ENCODE measurements around the gene IFT81.
"Not testable (repeated sequence)": the region's sequence is repeated elsewhere in the genome, so short reads cannot be mapped to it uniquely, and the experiment has no call there.

The IFT81 gene

DNA sequence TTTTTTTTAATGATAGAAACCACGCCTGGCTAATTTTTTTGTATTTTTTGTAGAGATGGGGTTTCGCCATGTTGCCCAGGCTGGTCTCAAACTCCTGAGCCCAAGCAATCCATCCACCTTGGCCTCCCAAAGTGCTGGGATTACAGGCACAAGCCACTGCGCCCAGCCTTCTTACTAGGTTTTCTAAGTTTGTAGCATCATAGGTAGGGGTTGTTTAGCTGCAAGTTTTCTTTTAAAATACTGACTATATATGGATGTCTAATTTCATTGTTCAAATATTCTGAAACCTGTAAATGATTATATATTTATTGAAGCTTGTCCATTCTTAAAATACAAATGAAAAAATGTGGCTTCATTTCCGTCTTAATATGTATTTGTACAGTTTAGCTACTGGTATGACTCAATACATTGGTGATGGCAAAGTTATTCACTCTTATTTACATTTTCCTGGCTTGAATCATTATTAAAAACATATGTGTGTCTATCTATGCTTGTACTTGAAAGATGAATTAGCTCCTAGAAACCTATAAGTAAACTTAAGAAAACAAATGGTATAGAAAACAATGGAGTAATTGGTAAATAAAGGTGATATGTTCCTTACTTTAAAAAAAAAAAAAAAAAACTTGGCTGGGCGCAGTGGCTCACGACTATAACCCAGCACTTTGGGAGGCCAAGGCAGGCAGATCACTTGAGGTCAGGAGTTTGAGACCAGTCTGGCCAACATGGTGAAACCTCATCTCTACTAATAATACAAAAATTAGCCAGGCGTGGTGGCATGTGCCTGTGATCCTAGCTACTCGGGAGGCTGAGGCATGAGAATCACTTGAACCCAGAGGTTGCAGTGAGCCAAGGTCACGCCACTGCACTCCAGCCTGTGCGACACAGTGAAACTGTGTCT lies 87.7 kb downstream of the IFT81 start:
- not testable (repeated sequence) for DNase-seq

DNA sequence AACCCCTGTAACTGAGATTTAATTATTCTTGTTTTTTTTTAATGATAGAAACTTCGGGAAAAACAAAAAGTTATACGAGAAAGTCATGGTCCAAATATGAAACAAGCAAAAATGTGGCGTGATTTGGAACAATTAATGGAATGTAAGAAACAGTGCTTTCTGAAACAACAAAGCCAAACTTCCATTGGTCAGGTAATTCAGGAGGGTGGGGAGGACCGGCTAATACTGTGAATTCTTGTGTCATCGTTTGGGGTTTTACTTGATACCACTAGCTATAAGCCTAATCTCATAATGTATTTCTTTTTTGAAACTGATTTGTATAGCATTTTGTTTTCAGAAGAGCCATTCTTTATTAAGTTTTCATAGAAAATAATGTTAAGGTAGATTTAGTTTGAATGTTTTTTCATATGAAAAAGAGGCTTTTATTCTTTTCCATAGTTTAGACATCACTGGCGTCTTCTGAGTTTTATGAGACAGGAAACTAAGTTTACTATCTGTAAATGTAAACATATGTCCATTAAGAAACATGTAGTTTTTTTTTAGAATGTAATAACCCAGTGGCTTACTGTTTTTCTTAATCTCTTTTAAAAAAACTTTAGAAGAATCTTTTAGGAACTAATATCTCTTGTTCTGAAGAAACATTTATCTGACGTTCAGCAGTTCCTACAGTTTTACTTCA lies 94.0 kb downstream of the IFT81 start:
- DNase-seq: no peak

DNA sequence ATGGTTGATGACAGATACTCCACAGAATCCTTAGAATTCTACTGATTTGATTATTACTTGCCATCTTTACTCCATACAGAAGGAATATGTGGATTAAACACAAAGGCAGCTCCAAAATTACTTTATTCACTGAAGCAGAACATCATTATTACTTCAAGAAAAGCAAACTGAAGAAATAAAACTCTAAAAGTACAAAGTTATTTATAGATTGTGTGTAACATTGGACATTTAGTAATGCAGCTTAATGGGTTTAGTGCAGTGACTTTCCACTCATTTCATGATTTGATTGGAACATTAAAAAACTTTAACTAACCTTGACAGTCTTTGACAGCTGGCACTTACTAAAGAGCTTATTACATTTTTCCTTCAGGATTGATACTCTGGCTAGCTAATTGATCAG lies 97.9 kb downstream of the IFT81 start:
- DNase-seq: no peak

DNA sequence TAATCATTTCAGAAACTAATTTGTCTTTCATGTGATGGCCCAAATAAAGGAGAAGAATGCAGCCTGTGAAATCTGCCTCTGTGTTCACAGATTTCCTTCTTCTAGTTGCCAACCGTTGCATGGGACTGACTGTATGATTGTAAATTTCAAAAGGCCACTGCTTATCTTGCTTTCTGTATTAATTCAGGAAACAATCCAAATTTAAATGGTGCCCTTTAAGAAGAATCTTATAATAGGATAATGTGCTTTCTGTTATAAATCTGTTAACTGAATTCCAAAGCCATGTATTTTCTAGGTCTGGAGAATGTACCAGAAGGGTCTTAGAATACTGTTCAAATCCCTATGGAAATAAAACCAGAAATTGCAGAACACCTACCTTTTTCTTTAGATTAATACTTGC lies 98.3 kb downstream of the IFT81 start:
- DNase-seq: no peak

DNA sequence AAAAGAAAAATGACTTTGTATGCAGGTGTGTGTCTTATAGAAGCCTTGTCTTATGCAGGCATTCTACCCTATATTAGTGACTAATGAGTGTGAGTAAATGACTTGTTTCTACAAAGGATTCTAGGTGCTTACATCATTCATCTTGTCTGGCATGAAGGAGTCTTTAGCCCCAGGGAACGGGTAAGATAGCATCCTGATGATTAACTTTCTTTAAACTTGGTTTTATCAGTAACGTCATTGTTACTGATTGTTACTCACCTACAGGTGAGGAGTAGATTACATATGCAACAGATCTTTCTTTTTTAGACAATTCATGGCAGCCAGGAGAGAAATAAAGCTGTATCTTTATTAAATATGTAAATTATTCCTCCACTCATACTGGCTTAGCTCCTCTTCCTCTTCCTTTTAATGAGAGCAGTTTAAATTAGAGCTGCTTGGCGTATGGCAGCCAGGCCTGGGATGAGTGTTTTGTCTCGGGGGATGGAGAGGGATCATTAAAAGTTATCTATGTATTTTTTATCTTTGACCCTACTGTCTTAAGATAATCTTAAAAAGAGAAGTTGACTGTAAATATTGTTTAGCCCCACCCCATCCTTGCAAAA lies 99.7 kb downstream of the IFT81 start:
- DNase-seq: no peak

DNA sequence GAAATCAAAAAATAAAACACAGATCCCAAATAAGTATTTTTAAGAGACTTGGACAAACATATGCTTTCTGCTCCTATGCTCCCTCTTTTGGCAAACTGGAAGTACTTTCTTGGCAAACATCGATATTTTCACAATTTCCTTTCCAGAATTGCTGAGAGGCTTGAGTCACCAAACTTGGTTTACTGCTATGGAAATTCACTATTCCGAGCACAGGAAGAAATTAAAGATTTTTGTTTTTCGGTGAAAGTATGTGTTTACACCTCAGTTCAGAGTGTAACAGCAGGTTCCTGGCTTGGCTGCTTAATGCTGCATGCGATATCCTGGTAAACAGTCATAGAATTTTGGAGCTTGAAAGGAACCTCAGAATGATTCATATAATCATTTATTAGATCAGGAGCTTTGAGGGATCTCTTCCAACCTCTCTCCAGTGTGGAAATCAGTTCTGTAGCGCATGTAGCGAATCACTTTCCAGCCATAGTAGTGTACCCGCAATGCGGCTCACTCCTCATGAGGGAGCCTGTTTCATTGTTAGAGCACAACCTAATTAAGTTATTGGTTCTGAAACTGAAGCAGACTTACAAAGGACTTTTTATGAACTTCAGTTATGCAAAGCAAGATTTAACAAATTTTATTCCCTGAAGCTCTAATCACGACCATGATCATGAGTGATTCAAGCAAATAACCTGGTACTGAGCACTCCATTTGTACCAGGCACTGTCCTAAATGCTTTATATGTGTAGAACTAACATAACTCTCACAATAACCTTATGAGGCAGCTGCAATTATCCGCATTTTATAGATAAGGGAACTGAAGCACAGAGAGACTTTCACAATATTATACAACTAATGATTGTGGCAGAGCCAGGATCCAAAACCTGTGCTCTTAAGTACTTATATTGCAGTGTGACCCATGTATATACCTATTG lies 100.5 kb downstream of the IFT81 start:
- no peak for DNase-seq

DNA sequence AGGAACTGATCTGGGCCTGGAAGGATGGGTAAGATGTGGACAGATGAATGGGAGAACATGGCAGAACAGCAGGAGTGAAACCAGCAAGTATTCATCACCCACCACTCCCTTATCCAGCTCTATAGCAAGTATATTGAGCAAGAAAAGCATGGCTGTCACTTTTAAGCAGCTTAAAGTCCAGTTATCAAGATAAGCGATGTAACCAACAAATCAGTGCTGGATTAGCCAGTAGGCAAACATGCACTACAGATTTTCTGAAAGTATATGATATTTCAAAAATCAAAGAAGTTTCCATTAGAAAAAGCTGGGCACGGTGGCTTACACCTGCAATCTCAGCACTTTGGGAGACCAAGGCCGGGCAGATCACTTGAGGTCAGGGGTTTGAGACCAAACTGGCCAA lies 103.0 kb downstream of the IFT81 start:
- DNase-seq: no peak

DNA sequence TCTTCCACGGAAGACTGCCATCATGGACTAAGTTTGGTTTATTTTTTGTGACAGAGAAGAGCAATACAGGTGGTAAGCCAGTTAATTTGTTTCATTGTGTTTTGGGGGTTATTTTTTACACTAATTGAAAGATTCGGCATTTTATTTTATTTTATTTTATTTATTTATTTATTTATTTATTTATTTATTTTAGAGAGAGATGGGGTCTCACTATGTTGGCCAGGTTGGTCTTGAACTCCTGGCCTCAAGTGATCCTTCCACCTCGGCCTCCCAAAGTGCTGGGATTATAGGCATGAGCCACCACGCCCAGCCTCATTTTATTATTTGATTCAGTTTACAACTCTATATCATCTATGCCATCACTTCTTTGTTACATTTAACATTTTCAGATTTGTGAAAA lies 104.2 kb downstream of the IFT81 start:
- not testable (repeated sequence) for DNase-seq

DNA sequence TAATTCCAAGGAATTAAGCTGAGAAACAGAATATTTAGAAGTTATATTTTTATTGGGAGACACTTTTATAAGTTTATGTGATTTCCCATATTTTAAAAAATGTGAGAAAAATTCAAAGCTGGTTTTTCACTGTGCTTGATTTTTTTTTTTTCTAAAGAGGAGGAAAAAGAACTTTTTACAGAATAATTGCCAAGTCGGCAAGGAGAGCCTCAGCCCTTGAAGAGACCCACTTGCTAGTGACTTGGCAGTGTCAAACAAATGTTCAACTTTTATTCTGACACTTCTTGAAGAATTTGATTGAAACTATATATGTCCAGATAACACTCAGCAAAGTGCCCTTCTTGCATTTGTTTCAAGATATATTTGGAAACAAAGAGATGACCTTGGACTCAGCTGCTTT lies 104.6 kb downstream of the IFT81 start:
- no peak for DNase-seq

DNA sequence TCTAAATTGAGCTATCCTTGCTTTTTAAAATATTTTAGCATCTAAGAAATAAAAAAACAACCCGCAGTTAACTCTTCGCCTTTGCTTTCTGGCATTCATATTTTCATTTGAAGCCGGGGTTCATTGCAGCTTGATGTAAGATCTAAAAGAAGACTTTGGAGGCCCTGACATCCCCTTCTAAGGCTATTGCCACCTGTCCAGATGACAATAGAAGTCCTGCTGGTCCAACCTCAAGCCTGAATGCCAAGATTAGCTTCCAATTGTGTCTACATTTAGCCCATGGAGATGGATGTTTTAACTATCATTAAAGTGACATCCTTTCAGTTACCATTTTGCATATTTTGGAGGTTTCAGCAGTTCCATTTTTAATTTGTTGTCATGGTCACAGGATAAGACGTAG lies 105.3 kb downstream of the IFT81 start:
- DNase-seq: no peak

DNA sequence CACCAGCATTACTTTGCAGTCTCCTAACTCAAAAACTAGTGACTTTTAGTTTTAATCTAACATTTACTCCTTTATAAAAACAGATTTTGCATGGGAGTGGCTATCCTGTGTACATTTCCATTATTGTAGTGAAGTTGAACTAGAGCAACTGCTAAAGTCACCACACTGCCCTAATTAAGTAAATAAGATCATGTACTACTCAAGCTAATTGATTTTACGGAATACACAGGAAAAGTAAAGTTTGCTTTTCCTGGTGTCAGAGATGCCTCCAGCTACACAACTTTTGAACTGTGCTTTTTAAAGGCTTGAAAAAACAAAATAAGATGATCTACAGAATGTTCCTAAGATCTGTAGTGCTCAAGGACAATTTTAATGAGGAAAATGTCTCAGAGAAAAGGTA lies 106.5 kb downstream of the IFT81 start:
- DNase-seq: no peak

DNA sequence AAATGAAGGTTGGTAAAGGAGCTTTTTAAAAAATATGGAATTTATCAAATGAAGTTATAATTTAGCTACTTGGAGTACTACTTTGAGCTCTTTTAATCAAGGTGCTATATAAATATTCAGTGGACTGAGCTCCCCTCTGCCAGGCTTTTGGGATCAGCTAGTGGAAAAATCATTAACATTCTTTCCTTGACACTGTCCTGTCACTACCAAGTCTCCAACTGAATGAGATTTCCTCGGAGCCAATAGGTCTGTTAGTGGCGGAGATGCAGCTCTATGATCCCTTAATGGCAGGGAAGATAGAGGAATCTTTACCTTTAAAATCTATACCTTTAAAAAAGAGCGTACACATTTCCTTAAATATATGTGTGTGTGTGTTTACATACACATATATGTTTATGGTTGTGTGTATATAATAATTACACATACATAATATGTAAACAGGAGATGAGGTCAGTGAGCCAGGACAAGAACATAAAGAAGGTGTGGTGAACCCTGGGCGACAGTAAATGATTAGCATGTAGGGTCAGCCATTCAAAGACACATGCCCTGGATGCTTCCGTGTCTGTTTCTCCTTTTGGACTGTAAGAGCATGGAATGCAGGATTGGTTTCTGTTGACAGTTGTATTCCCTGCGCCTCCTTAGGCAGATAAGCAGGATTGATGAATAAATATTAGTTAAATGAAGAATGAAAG lies 109.2 kb downstream of the IFT81 start:
- DNase-seq: no peak

DNA sequence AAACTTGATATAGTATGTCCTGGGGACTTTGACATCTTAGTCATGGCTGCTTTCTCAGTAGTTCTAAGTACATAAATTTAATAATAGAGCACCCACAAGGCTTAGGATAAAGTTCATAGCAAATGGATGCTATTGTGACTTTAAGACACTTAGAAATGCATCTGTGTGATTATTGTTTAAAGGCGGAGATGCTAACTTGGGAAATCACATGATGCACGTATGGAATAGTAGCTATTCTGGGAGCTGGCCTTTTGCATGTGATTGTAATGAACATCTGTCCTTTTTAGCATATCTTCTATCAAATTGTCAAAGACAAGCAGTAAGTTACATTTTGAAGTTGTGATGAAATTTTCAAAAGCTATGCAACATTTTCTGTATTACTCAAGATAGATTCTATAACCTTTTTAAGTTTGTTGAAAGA lies 110.2 kb downstream of the IFT81 start:
- no peak for DNase-seq

DNA sequence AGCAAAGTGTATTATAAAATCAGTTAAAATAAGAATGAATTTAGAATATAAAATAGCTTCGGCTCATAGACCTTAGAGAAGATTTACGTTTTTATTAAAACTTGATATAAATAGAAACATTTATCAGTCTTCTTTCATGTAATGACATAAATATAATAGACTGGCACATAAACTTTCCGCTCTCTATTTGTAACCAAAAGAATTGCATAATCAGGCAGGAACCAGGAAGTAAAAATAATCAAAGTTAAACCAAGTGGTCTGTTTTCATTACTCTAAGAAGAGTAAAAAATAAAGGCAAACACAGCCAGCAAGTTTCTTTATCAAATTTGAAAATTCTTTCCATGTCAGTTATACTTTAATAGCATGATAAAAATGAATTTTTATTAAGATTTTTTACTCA lies 110.6 kb downstream of the IFT81 start:
- no peak for DNase-seq

DNA sequence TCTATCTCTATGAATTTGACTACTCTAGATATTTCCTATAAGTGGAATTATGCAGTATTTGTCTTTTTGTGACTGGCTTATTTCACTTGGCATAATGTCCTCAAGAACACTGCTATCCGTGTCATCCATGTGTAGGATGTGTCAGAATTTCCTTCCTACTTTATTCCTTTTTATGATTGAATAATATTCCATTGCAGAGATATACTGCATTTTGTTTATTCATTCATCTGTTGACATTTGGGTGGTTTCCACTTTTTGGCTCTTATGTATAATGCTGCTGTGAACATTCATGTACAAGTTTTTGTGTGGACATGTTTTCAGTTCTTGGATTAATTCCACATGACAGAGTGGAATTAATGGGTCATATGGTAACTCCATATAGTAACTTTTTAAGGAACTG lies 111.2 kb downstream of the IFT81 start:
- no peak for DNase-seq

DNA sequence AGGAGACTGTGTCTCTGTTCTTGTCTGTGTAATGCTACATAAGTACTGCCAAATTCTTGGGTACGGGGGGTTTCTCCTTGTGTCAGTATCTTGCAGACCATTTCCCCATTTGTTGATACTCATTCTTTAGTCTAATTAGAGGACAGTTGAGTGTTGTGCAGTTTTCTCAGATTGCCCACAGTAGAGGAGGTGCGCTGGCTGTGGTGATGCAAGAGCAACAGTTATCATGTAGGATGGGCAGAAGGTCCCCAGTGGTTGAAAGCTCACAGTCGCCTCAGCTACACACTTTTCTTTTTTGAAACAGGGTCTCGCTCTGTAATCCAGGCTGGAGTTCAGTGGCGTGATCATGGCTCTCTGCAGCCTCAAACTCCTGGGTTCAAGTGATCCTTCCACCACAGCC lies 119.1 kb downstream of the IFT81 start:
- no peak for DNase-seq

DNA sequence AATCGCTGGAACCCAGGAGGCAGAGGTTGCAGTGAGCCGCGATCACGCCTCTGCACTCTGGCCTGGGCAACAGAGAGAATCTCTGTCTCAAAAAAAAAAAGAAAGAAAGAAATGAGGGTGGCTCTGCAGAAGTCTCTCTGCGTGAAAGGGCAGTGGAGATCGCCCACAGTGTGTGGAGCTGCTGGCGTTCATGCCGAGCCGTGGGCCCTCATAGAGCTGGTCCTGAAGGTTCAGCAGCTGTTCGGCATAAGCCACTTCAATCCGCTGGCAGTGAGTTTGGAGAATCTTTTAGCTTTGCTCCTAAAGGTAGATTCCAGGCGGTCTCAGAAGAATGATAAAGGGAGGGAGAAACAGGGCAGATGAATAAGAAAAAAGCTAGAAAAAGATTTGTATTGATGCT lies 120.2 kb downstream of the IFT81 start:
- DNase-seq: no peak

DNA sequence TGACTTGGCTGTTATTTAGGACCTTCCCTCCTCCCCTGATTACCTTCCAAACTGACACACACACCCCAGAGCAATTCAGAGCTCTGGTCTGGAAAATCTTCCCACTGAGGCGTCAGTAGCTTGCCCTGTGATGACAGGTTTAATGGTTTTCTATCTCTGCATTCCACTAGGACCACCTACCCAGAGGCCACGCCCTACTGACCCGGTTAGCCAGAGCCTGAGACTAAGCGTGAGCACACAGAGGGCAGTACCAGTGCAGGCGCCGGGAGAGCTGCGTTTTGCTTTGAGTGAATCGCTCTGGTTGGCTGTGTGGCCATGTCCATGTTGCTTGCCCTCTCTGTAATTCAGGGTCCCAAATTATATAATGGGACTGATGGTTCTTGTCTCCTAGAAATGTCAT lies 120.7 kb downstream of the IFT81 start:
- DNase-seq: no peak

DNA sequence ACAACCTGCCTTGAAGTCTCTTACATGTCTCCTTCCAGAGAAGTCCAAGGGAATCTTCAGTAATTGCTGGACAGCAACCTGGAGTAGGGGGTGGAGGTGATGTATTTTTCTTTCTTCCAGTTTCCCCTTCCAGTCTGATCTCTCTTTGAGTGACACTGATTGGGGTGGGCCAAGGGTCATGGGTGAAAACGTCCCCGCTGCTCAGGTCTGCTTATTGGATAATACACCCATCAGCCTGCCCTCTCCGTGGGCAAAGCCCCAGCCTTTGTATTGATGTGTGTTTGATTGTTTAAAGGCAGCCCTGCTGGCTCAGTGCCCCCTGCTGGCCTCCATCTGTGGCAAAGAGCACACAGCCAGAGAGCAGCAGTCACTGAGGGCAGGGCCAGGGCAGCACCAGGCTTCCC lies 121.2 kb downstream of the IFT81 start:
- DNase-seq: no peak

DNA sequence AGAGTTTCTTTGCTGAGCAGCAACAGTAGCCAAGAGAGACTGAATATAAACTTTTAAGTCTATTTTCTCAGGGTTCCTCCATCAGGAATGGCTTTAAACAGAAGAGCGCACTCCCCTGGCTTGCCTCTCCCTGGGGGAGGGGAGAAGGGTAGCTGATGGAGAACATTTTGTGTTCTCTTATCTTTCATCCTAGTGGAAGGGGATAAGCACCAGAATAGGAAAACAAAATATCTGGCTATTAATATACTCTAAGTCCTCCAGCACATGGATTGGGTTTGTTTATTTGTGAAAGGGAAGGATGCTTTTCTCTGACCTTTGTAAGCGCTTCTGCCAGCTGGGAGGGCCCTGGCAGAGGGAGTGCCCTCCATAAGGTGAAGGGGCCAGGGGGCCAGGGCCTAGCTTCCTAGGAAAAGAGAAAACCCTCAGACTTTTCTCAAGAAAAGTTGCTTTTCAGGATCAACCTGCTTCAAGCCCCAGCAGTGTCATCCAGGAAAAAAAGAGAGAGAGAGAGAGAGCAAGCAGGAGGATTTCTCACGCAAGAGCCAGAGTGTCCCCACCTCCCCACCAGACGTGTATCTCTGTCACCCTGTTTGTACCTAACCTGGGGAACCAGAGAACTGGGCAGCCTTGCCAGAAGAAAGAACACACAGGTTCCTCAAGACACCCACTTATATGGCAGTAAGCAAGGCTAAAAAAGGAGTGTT lies 122.6 kb downstream of the IFT81 start:
- no peak for DNase-seq

DNA sequence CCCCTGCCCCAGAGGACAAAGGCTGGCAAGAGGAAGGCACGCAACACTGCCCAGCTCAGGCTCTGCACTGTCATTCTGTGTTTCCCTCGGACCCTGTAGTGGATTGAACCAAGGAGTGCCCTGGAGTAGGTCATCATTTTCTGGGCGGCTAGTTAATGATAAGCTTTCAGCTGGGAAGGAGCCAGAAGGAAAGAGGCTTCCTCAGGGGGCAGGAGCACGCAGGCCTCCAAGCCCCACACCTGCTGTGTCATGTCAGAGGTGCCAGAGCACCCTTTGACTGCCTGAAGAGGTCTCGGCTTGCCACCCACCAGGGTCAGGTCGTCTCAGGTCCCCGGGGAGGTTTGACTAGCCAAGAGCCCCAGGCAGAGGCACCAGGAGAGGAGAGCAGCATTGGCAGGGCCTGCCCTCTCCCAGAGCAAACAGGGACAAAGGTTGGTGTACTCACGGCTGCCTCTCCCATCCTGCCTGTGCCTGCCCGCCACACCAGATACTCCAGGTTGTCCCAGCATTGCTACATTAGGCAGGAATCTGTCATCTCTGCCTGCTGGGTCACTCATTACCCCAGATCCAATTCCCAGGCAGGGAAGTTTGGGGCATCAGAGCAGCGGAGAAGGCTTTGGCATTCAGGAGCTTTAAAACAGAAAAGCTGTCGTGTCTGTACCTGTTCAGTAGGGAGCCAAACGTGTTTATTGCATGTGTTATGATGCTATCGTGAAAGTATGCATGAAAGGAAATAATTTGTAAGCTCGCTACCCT lies 123.4 kb downstream of the IFT81 start:
- no peak for DNase-seq
